CD4-positive, alpha-beta T cell (primary cell): ENCODE results near the gene ZNF581. TPM values are rescaled to one million over a fixed set of nuclear protein-coding genes. Genes with fewer than 3 reads are reported as not detected.

Experiments
- ATAC-seq: fragments of 200-7000 bp; cut with Tn5 transposase; one replicate; pipeline ENCODE4 v1.10.0; 2022; ENCODE audit warnings: mild to moderate bottlenecking; ENCODE audit not compliant: poor library complexity
- CTCF ChIA-PET: fragments of 350-600 bp; sonication (Branson Sonifier 250); formaldehyde crosslinking; loops from one replicate; lab custom pipeline; 2021; ENCODE audit warnings: antibody characterized with exemption, inconsistent platforms; lab: Charles Lee
- POLR2A ChIA-PET: fragments of 350-600 bp; sonication (Branson Sonifier 250); formaldehyde crosslinking; loops from one replicate; lab custom pipeline; 2021; ENCODE audit warnings: antibody characterized with exemption, inconsistent platforms; lab: Charles Lee
- DNase-seq, 14 experiments: peaks; one replicate each; pipeline ENCODE4 v3.0.0-alpha.2; 2013 to 2020; ENCODE audit warnings: mixed read lengths in 2 of 14
- H3K27ac ChIP-seq, 2 donors: one replicate each; pipeline versions ENCODE4 v1.5.1 to v1.7.0; 2013; ENCODE audit warnings: low read length in 2 of 2, low read depth in 1 of 2, mild to moderate bottlenecking in 1 of 2
- H3K27me3 ChIP-seq, 2 experiments: 1 replicate in 1 of 2; 2 replicates in 1 of 2; pipeline versions ENCODE4 v1.6.1 to v1.7.0; 2013; ENCODE audit warnings: low read length in 2 of 2, control low read depth in 1 of 2, mild to moderate bottlenecking in 1 of 2, moderate library complexity in 1 of 2; ENCODE audit not compliant: insufficient read depth in 2 of 2, control insufficient read depth in 1 of 2
- H3K36me3 ChIP-seq: one replicate; pipeline ENCODE4 v1.6.1; 2013; ENCODE audit warnings: low read length, control low read depth; ENCODE audit not compliant: insufficient read depth
- H3K4me1 ChIP-seq: one replicate; pipeline ENCODE4 v1.6.1; 2013; ENCODE audit warnings: low read length, control low read depth; ENCODE audit not compliant: insufficient read depth
- H3K4me3 ChIP-seq: one replicate; pipeline ENCODE4 v1.5.1; 2013; ENCODE audit warnings: mild to moderate bottlenecking, low read length, moderate library complexity
- H3K9me3 ChIP-seq, 2 experiments: 1 replicate in 1 of 2; 2 replicates in 1 of 2; pipeline versions ENCODE4 v1.6.1 to v1.7.0; 2013; ENCODE audit warnings: low read length in 2 of 2, mild to moderate bottlenecking in 2 of 2, control low read depth in 1 of 2, moderate library complexity in 1 of 2; ENCODE audit not compliant: control insufficient read depth in 1 of 2, insufficient read depth in 1 of 2
- H3K27ac Mint-ChIP-seq: one replicate; pipeline ENCODE4 v1.8.0; 2020; ENCODE audit warnings: mixed read lengths
- H3K27me3 Mint-ChIP-seq: one replicate; pipeline ENCODE4 v1.8.0; 2021; ENCODE audit warnings: mixed read lengths
- H3K36me3 Mint-ChIP-seq: one replicate; pipeline ENCODE4 v1.8.0; 2021; ENCODE audit warnings: low read depth, mixed read lengths
- H3K4me1 Mint-ChIP-seq: one replicate; pipeline ENCODE4 v1.8.0; 2021; ENCODE audit warnings: low read depth, mixed read lengths
- H3K4me3 Mint-ChIP-seq: one replicate; pipeline ENCODE4 v1.8.0; 2020; ENCODE audit warnings: mild to moderate bottlenecking, mixed read lengths
- H3K9me3 Mint-ChIP-seq: one replicate; pipeline ENCODE4 v1.8.0; 2020; ENCODE audit warnings: mixed read lengths
- CTCF ChIP-seq: fragments of 200-600 bp; IDR thresholded peaks from one replicate; pipeline ENCODE4 v1.8.0; 2022; ENCODE audit warnings: antibody characterized with exemption, mild to moderate bottlenecking
- intact Hi-C, 2 experiments: fragments of 100-400 bp; cut with DNase I in 1 of 2; cut with micrococcal nuclease in 1 of 2; formaldehyde crosslinking; loops; one replicate each; pipeline versions ENCODE4 v1.15.1 to v1.9.0; 2023 to 2025; cut with DNase I, micrococcal nuclease
- total RNA-seq, 174 experiments: library from RNA in 2 of 174; stranded (reverse) in 2 of 174; gene quantifications; one replicate each; pipeline ENCODE4 v1.2.3 and lab custom pipeline; 2021 to 2026

ZNF581 gene
- total RNA-seq, 2 experiments from 2014 or later, result 23.1 to 24.7 TPM

- peaks cover 45% of the 10 kb centered on the region for H3K4me1 Mint-ChIP-seq
- TF ChIP-seq CTCF, result peak; percentile 65
- no peaks in the 10 kb centered on the region for H3K36me3 ChIP-seq
- H3K27ac Mint-ChIP-seq, result peak overlapping the region; percentile 55
- H3K27me3 Mint-ChIP-seq, result no peaks in the 10 kb centered on the region
- DNase-seq, result peak; percentile 62 to 95 (median 87)
- peaks cover 49% of the 10 kb centered on the region for H3K4me1 ChIP-seq
- peak; percentile 43 for ATAC-seq
- H3K9me3 Mint-ChIP-seq, result no peaks in the 10 kb centered on the region
- intact Hi-C loops, result loop anchor here (1.0 to 10.0 kb wide), 7 partner anchors 8 to 490 kb away; partner anchors contain the start of genes PPP6R1 (in 2 of the 2) and UBE2S (in 1 of the 2)
- peak overlapping the region; percentile 83 for H3K4me3 Mint-ChIP-seq
- H3K4me3 ChIP-seq, result no peak overlapping the region
- POLR2A ChIA-PET, result interaction anchor here (1.0 to 3.6 kb wide), 14 partner anchors 7 to 379 kb away, joined by 3 to 46 read pairs (median 6); partner anchors contain the start of genes CCDC106, FIZ1, U2AF2 and ZNF524
- peaks cover 25% of the 10 kb centered on the region for H3K36me3 Mint-ChIP-seq
- no peaks in the 10 kb centered on the region for H3K27me3 ChIP-seq
- H3K9me3 ChIP-seq, result no peaks in the 10 kb centered on the region
- no peak overlapping the region for H3K27ac ChIP-seq
- CTCF ChIA-PET, result interaction anchor here (0.6 to 4.0 kb wide), 17 partner anchors 9 to 177 kb away, joined by 3 to 48 read pairs (median 9); partner anchors contain the start of genes CCDC106, FIZ1, ZNF524 and ZNF579
Measured at GRCh38 chr19:55632463-55632834, 11.0 kb upstream of the ZNF581 start.

GRCh38 chr19:55633861-55634260 is 9.6 kb upstream of the ZNF581 start:
- CTCF ChIA-PET, result interaction anchor here (0.5 to 4.0 kb wide), 6 partner anchors 12 to 176 kb away, joined by 3 to 48 read pairs (median 10); partner anchors contain the start of genes ZNF579 and ZNF865
- H3K27ac ChIP-seq, result no peak overlapping the region
- peaks cover 3% of the 10 kb centered on the region for H3K36me3 ChIP-seq
- no peaks in the 10 kb centered on the region for H3K27me3 Mint-ChIP-seq
- peaks cover 32% of the 10 kb centered on the region for H3K36me3 Mint-ChIP-seq
- H3K9me3 Mint-ChIP-seq, result no peaks in the 10 kb centered on the region
- ATAC-seq, result no peak
- no peaks in the 10 kb centered on the region for H3K9me3 ChIP-seq
- no peak overlapping the region for H3K4me3 ChIP-seq
- POLR2A ChIA-PET, result interaction anchor here (1.3 to 3.6 kb wide), 8 partner anchors 9 to 516 kb away, joined by 3 to 46 read pairs (median 14); partner anchors contain the start of genes CCDC106, FIZ1, PPP1R12C and U2AF2
- H3K4me3 Mint-ChIP-seq, result peak overlapping the region; percentile 23
- H3K4me1 ChIP-seq, result peaks cover 59% of the 10 kb centered on the region
- peak in 1 of 14 experiments; percentile 20 for DNase-seq
- H3K27ac Mint-ChIP-seq, result no peak overlapping the region
- intact Hi-C loops, result loop anchor here (2.0 to 10.0 kb wide), 7 partner anchors 41 to 492 kb away; partner anchors contain the start of genes PPP6R1 (in 2 of the 2), EPN1 (in 1 of the 2), UBE2S (in 1 of the 2) and ZNF579 (in 1 of the 2)
- TF ChIP-seq CTCF, result no peak
- peaks cover 55% of the 10 kb centered on the region for H3K4me1 Mint-ChIP-seq
- no peaks in the 10 kb centered on the region for H3K27me3 ChIP-seq

- POLR2A ChIA-PET, result interaction anchor here (0.6 to 3.6 kb wide), 18 partner anchors 8 to 376 kb away, joined by 3 to 46 read pairs (median 10); partner anchors contain the start of genes CCDC106, FIZ1, ISOC2 and PPP6R1
- ATAC-seq, result no peak
- Histone ChIP-seq H3K36me3 (peaks cover 3% of the 10 kb centered on the region), H3K4me3 (peak overlapping the region; percentile 69), H3K27me3 (no peaks in the 10 kb centered on the region), H3K4me1 (peaks cover 70% of the 10 kb centered on the region), H3K27ac (peak overlapping the region; percentile 98 to 100), H3K9me3 (peaks cover 0 to 3% of the 10 kb centered on the region in 2 experiments)
- intact Hi-C loops, result loop anchor here (2.0 to 10.0 kb wide), 4 partner anchors 39 to 381 kb away; partner anchors contain the start of genes PPP6R1 (in 2 of the 2), EPN1 (in 1 of the 2), UBE2S (in 1 of the 2) and ZNF579 (in 1 of the 2)
- Mint-ChIP-seq H3K4me3 (peak overlapping the region; percentile 96), H3K27me3 (no peaks in the 10 kb centered on the region), H3K36me3 (peaks cover 35% of the 10 kb centered on the region), H3K27ac (peak overlapping the region; percentile 99), H3K4me1 (peaks cover 66% of the 10 kb centered on the region), H3K9me3 (peaks cover 3% of the 10 kb centered on the region)
- no peak for TF ChIP-seq CTCF
- peak in 2 of 14 experiments; percentile 56 to 58 for DNase-seq
- CTCF ChIA-PET, result interaction anchor here (1.4 to 5.0 kb wide), 3 partner anchors 19 to 132 kb away, joined by 3 to 29 read pairs (median 6); partner anchors contain the start of genes U2AF2 and ZNF865
Measured at GRCh38 chr19:55635334-55635717, 8.1 kb upstream of the ZNF581 start.
